Renal cortical epithelial cell (primary cell): ENCODE data around the gene TBC1D26. TPM values are rescaled to one million over a fixed set of nuclear protein-coding genes. Genes with fewer than 3 reads are reported as not detected.
"Not testable (repeated sequence)": the region's sequence is repeated elsewhere in the genome, so short reads cannot be mapped to it uniquely, and the experiment has no call there.

ENCODE experiments used
- DNase-seq: peaks from one replicate; pipeline ENCODE4 v3.0.0-alpha.2; 2011; ENCODE audit warnings: low read depth
- total RNA-seq: library from RNA; depleted of rRNA; stranded (reverse); fragments of >200 nt; gene quantifications from 2 replicates; pipeline ENCODE4 v1.2.3, GENCODE V29; 2014

TBC1D26 gene
- total RNA-seq, result not detected in 2 replicates

DNA sequence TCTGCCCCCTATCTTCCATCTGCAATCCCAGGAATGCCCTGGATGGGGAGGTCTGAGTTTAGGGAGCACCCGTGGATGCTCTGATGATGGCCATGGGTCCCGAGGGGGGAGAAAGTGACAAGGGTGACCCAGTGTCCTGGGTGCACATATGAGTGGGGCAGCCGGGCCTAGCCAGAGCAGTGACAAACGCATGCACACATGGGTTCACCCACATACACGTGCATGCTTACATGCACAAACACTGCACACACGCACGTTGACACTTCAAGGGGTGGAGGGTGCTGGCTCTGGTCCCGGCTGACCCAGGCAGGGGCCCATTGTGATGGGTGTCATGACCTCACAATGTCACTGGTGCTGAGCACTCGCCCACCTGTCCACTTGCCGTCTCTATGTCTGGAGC, at the start of gene TBC1D26:
Gene TBC1D26 (plus strand): TSS at position 384 of the 400 bp plus-strand sequence. CDS start 3,066 bp downstream, outside the sequence.
- DNase-seq, result not testable (repeated sequence)

DNA sequence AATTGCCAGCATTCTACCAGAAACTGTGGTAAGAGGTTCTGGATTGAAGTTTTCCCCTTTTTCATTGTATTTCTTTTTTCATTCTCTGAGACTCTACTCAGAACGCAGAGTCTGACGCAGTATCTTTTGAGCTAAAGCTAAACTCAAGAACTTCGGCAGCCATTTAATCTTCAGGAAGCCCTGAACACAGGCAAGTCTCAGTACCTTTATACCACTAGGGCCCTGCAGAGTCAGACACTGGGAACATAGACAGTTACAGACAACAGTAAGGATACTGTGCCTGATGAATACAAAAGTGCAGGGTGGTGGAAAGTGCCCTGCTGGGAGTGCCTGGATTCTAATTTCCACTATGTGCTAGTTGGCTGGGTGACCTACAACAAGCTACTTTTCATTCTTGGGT, 48.9 kb upstream of the TBC1D26 start:
- DNase-seq, result not testable (repeated sequence)

DNA sequence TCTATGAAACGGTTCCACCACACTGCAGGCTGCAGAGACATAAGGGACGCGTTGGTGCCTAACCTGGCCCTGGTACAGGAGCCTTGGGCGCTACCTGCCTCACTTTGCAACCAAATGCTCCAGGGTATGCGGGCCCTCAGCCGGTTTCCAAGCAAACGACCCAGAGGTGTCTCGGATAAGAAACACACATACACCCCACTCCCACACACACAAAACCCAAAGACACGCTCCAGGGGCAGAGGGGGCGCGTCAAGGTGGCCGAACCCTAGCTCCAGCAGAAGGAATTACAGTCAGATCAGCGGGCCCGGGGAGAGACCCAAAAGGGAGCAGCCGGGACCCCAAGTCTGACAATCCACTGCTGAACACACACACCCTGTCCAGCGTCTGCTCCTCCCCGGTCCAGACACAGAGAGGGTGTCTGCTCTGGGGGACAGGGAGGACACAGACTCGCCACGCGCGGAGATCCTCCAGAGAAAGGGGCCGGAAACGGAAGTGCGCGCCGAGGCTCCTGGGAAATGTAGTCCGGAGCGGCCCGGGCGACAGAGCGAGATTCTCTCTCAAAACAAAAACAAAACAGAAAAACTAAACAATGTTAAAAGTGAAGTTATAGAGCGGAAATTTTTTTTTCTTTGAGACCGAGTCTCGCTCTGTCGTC, 48.1 kb upstream of the TBC1D26 start, which contains the start of gene TRIM16:
Gene TRIM16 (minus strand): TSS at position 488 of the 655 bp plus-strand sequence. CDS start 32,702 bp downstream, outside the sequence.
- DNase-seq, result peak; percentile 4

DNA sequence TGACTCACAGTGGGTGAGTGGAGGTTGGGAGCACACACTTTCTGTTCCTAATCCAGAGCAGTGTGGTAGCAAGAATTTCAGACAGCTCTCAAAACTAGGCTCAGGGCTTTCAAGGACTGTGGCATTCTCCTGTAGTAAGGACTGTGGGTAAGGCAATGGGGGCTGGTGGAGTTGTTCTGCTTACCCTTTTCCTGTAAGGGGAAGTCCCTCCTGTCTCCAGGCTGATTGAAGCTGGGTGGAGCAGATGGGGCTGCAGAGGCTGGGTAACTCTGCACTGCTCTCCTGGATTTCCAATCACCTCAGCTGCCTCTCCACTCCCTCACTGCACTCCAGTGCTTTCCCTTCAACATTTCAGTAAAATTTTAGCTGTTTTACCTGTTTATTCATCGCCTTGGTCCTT, 44.6 kb upstream of the TBC1D26 start:
- DNase-seq, result not testable (repeated sequence)

DNA sequence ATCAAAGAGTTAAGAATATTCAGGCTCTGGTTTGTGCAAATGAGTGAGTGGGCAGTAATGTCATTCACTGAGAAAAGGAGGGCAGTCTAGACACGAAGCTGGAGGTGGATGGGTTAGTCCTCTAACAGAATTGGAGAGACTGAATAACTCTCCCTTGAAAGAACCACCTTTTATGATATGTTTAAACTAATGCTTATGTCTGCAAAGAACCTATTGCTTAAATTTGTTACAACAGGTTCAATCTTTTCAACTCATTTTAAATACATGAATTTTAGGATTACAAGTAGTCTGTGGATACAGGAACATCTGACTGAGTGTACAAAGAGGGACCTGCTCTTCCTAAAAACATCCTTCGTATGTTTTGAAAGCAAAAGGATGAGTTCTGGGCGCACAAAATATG, 33.1 kb upstream of the TBC1D26 start:
- DNase-seq, result not testable (repeated sequence)

DNA sequence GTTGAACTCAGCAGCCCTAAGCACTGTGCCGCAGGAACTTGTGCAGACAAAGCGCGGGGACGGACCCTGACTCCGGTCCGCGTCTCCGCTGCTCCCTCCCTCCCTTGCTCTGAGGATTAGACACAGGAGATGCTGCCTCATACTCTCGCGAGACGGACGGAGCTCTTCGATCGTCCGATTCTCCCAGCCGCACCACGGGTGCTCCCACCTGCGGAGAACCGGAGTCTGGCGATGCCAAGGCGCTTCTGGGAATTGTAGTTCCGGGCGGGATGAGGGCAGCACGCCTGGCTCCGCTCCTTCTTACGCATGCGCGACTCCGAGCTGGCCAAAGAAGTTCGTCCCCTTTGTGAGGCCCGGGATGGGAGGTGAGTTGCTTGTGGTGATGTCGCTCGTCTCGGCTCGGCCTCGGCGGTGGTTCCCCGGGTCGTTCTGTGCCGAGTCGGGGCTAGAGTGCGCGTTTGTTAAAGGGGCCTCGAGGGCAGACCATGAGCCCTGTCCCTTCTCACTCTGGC, 32.6 kb upstream of the TBC1D26 start, which contains the start of gene ZNF286A:
Gene ZNF286A (plus strand): TSS at position 340 of the 512 bp plus-strand sequence. CDS start 578 bp downstream, outside the sequence.
- peak; percentile 97 for DNase-seq

DNA sequence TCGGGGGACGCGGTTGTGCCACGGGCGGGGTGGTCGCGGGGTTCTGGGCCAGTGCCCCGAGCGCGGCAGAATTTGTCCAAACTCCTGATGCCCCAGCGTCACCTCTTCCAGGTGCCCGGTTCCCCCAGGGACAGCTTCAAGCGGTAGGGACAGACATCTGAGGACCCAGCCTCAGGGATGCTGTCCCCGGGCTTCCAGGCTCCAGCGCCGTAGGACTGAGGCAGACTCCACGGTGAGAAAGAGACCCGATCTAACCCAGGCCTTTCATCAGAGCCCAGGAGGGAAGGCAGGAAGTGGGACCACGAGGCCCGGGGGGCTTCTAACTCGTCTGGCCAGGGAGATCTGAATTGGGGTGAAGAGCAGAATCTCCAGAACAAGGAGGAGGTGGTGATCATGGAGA, 32.1 kb upstream of the TBC1D26 start:
- DNase-seq, result not testable (repeated sequence)

DNA sequence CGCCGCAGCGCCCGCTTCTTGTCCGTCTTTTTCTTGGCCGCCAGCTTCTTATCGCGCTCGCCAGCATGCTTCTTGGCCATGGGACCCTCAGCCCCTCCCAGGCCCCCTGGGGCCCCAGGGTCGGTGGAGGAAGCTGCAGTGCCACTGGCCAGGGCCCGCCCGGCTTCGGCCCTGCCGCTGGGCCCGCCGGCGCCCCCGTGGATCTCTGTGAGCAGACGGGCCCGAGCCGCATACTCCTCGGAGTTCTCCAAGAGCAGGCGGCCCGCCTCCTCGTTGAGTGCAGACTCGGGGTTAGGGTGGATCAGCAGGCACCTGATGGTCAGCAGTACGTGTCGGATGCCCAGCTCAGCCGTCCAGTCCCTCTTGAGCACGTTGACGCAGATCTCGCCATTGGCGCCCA, 27.8 kb upstream of the TBC1D26 start:
- DNase-seq, result not testable (repeated sequence)

DNA sequence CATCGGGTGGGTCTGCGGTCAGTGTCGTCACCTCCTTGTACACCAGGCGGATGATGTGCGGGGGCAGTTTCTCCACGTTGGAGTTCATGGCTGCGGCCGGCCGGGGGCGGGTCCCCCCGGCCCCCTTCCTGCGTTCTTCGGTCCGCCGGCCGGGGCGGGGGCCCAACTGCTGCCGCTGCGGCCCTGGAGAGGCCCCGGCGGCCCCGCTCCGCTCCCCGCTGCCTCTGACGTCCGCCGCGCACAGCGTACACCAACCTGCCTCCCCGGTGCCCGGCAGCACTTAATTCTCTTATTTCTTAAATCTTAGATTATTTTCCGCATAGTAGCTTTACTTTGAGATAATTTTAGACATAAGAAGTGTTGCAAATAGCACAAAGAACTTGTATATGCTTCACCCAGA, 27.3 kb upstream of the TBC1D26 start:
- not testable (repeated sequence) for DNase-seq

DNA sequence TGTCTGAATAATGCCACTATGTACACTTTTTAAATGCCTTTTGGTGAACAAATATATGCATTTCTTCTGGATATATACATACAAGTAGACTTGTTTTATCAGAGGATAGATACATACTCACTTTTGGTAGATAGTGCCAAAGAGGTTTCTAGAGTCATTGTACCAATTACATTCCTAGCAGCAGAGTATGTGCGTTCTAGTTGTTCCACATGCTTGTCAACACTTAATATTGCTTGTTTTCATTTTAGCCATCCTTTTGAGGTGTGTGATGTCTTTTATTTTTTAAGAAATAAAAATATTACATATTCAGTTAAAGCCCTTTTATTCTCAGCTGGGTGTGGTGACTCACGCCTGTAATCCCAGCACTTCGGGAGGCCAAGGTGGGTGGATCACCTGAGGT, 23.2 kb upstream of the TBC1D26 start:
- DNase-seq, result not testable (repeated sequence)

DNA sequence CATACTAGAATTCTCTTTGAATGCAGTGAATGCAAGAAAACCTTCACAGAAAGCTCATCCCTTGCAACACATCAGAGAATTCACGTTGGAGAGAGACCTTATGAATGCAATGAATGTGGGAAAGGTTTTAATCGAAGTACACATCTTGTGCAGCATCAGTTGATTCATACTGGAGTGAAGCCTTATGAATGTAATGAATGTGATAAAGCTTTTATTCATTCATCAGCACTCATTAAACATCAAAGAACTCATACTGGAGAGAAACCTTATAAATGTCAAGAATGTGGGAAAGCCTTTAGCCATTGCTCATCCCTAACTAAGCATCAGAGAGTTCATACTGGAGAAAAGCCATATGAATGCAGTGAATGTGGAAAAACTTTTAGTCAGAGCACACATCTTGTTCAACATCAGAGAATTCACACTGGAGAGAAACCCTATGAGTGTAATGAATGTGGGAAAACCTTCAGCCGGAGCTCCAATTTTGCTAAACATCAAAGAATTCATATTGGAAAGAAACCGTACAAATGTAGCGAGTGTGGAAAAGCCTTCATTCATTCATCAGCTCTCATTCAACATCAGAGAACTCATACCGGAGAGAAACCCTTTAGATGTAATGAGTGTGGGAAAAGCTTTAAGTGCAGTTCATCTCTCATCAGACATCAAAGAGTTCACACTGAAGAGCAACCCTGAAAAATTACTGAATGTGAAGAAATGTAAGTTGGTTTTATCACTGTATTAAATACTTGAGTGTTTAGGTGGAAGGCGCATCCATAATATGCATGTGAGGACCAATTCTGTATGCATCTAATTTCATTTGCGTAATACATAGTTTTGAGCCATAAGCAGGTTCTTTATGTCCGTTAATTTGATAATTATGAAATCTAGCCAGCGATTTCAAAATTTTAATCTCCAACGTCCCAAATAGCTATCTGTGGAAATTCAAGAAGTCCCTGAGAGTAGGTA, 15.2 kb upstream of the TBC1D26 start:
- DNase-seq, result not testable (repeated sequence)

DNA sequence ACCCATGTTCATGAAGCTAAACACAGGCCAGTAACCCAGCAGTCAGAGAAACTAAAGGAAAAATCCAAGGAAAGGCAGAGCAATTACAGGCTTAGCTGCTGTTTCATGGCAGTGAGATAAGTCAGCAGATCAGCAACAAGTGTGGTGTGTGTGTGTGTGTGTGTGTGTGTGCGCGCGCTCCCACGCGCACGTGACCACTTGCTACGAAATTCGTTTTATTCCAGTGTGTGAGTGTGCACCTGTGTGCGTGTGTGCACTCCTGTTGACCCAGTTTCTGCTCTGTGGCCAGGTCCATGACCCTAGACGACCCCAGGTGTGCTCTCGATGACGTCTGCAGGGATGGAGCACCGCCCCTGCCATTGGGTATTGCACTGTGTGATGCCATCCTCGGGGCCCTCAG, 1.5 kb upstream of the TBC1D26 start:
- not testable (repeated sequence) for DNase-seq

DNA sequence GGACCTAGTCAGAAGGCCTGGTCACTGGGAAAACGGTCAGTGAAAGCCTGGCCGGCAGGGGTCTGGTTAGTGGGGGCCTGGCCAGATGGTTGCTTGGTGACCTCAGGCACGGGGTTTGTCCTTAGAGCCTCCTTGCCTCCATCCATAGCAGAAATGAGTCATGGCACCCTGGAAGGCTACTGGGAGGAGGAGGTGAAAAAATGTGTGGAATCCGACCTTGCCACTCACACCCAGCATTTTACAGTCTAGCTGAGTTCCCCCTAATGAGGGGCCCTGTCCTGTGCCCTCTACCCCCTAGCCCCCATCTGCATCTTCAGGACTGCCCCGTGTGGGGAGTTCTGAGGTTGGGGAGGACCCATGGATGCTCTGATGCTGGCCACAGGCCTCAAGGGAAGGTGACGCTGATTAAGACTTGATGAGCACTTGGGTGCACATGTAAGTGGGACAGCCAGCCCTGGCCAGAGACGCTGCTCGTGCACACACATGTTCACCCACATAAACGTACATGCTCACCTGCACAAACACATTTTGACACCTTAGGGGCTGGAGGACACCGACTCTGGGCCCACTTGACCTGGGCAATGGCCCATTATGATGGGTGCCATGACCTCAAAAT, 1.2 kb downstream of the TBC1D26 start:
- not testable (repeated sequence) for DNase-seq

DNA sequence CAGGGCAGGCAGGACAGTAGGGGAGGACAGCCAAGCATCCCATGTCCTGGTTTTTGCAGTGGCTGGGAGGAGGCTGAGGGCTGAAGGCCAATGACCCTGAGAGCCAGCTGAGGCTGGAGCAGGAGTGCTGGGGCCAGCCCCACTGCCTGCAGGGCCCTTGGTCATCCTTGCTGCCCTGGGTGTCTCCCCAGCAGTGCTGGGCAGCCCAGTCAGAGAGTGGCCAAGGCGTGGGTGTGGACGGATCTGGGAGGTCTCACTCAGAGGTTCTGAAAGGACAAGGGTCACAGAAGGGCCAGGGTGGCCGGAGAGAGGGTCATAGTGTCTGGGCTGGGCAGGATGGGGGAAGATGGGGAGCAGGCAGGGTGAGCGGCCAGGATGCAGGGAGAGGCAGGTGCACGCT, 4.5 kb downstream of the TBC1D26 start:
- DNase-seq, result not testable (repeated sequence)

DNA sequence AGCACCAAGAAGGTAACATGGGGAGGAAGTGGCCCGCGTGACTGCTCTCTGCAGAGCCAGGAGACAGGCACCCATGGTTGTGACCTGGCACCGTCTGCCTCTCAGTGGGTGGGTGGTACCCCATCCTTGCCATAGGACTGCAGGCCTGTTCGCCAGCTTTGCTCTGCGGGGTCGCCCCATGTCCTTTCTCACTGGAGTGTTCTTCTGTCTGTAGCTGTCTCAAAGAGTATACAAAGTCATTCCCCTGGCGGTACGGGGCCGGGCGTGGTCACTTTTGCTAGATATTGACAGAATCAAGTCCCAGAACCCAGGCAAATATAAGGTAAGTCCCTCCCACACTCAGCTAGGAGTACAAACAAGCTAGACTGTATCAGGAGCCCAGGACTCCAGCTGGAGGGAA, 6.0 kb downstream of the TBC1D26 start:
- no peak for DNase-seq

DNA sequence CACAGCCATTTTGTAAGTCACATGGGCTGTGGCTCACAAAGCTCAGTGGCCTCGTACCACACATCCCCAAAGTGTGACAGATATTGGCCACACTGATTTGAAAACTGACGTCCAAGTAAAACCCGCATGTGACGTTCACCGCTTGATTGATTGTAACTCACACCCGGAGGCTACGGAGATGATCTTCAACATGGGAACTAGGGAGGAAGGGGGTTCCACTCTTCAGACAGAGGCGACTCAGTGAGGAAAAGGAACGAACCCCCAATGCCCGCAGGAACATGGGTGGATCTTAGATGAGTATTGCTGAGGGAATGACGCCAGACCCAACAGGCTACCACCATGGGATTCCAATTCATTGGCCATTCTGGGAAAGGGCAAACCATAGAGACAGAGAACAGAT, 7.2 kb downstream of the TBC1D26 start:
- not testable (repeated sequence) for DNase-seq

DNA sequence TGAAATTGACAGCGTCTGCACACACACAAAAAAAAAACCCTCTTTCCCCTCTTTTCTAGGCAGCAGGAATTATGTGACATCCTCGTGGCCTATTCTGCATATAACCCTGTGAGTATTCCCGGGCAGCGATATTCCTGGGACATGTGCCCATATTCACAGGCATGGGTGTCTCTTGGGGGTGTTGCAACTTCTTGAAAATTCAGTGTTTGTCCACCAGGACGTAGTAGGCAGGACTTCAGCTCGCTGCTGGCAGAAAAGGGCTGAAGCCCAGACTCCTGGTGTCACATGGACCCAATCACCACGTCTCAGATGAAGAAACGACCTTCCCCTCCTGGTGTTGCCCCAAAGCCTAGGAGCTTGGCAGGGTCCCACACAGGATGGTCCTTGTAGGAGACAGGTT, 8.0 kb downstream of the TBC1D26 start:
- not testable (repeated sequence) for DNase-seq

DNA sequence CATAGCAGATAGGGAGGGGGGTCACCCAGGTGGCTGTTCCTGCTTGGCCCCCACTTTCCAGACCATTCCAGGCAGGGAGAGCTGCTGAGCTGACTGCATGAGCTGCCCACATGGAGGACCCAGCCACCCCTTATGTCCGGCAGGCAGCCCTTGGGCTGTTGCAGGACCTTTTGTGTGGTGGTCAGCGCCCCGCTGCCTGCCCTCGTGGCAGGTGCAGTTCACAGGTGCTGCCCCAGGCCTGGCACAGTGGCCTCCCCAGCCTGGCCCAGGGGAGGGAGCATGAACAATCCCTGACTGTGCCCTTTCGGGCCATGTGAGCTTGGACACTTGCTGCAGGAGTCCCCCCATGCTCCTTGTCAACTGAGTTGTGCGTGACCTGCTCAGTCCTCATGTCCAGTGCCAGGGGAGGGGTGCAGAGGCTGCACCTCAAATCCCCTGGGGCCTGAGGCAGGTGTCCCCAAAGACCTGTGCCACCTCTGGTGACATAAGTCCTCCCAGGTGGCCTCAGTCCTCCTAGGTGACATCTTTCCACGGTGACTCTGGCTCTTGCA, 8.6 kb downstream of the TBC1D26 start:
- no peak for DNase-seq

DNA sequence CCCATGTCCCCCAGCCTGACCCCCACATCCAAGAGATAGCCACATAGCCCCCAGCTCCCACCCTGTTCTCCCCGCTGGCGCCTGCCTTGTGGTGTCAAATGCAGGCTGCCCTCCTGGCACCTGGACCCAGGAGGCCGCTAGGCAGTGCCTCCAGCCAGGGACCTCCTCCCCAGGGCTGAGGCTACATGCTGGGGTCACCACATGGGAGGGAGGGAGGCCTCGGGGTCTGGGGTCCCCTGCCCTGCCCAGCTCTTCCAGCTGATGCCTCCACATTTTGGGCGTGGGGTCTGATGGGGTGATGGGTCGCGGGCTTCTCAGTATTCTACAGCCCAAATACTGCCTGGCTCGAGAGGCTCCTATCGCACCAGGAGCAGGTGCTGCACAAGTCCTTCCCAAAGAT, 9.5 kb downstream of the TBC1D26 start:
- no peak for DNase-seq

DNA sequence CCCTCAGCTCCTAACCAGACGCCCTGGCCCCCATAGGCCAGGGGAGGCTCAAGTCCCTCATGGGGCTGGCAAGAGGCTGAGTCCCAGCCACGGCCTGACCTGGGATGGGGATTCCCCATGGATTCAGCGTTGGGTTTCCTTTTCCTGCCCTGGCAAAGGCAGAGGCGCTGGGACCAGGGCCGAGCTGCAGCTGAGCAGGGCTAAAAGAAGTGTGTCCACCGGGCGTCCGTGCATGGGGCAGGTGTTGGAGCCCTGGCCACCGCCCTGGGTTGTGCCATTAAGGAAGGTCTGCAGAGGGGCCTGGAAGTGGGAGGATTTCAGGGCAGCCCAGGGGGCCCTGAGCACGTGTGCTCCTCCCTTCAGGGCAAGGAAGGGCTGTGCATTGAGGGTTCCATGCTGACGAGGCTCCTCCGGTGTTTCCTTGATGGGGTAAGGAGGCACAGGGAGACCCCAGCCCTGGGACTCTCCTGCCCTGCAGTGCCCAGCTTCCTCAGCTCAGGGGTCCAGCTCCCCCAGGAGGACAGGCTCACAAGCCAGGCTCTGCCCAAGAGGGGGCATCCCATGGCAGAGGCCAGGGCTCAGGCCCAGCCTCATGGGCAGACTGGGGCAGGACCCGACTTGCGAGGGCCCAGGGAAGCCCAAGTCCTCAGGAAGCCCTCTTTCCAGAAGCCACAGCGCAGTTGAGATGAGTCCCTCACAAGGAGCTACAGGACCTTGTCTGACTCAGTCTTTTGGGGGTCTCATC, 10.1 kb downstream of the TBC1D26 start:
- no peak for DNase-seq

DNA sequence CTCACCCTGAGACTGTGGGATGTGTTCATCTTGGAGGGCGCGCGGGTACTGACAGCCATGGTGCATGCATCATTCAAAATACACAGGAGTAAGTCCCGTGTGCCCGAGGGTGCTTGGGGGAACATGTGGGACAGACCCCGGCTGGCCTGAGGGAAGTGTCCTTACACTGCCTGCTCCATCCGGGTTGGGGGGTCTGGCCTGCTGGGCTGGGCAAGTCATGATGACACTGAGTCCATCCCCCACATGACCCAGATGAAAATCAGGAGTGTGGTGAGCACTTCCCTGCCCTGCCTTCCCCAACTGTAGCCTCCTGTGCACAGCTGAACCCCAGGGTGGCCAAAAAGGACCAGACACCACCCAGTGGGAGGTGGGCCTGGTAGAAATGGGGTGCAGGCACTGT, 10.8 kb downstream of the TBC1D26 start:
- DNase-seq, result no peak
